Suprapubic skin (tissue), 4 donors: ENCODE measurements around the gene PFKP. TPM values are rescaled to one million over a fixed set of nuclear protein-coding genes. Genes with fewer than 3 reads are reported as not detected.

Experiments used
- DNase-seq, 2 donors: peaks; one replicate each; pipeline ENCODE4 v3.0.0-alpha.2; 2019; ENCODE audit warnings: low spot score in 2 of 2
- H3K27ac ChIP-seq: fragments of 200-600 bp; sonication (generic); one replicate; pipeline ENCODE4 v1.5.1; 2019
- H3K27me3 ChIP-seq: fragments of 200-600 bp; sonication (generic); one replicate; pipeline ENCODE4 v1.5.1; 2019
- H3K36me3 ChIP-seq: fragments of 200-600 bp; sonication (generic); one replicate; pipeline ENCODE4 v1.5.1; 2019
- H3K4me1 ChIP-seq: fragments of 200-600 bp; sonication (generic); one replicate; pipeline ENCODE4 v1.5.1; 2019
- H3K4me3 ChIP-seq: fragments of 200-600 bp; sonication (generic); one replicate; pipeline ENCODE4 v1.5.1; 2019; ENCODE audit warnings: mild to moderate bottlenecking
- H3K9me3 ChIP-seq: fragments of 200-600 bp; sonication (generic); one replicate; pipeline ENCODE4 v1.5.1; 2019
- CTCF ChIP-seq, 2 donors: fragments of 200-600 bp in 1 of 2; fragments of 450-650 bp in 1 of 2; sonication (generic) in 1 of 2; IDR thresholded peaks; one replicate each; pipeline ENCODE4 v1.5.1; 2016 to 2019; ENCODE audit warnings: antibody characterized with exemption in 2 of 2, mild to moderate bottlenecking in 1 of 2, moderate library complexity in 1 of 2
- EP300 ChIP-seq: sonication (generic); formaldehyde crosslinking; IDR thresholded peaks from one replicate; pipeline ENCODE4 v1.6.1; 2017; ENCODE audit warnings: antibody characterized with exemption
- POLR2A ChIP-seq, 2 donors: fragments of 450-650 bp; IDR thresholded peaks; one replicate each; pipeline ENCODE4 v1.6.1; 2017; ENCODE audit warnings: antibody characterized with exemption in 2 of 2, mild to moderate bottlenecking in 2 of 2, moderate library complexity in 2 of 2
- POLR2AphosphoS5 ChIP-seq, 3 donors: sonication (generic); formaldehyde crosslinking; IDR thresholded peaks; one replicate each; pipeline ENCODE4 v1.6.1; 2017; ENCODE audit warnings: antibody characterized with exemption in 3 of 3
- WGBS: methylation state at CpG from one replicate; pipeline ENCODE4 v1.1.5; 2018; 5-methylcytosine and 5-hydroxymethylcytosine counted together
- total RNA-seq, 4 donors: library from RNA; depleted of rRNA; stranded (reverse); fragments of >200 nt; gene quantifications; one replicate each; pipeline ENCODE4 v1.1.0, GENCODE V29; 2016

PFKP gene
- total RNA-seq, 4 donors from 2014 or later: 36.7 to 58.9 (median 44.7) TPM

GRCh38 chr10:3139216-3139910 lies 72.0 kb downstream of the PFKP start:
- H3K27me3 ChIP-seq: no peaks in the 10 kb centered on the region
- 80% methylated on average over 6 of the region's 10 CpGs for WGBS
- H3K4me1 ChIP-seq: peaks cover 5% of the 10 kb centered on the region
- H3K36me3 ChIP-seq: peaks cover 99% of the 10 kb centered on the region
- no peak for DNase-seq
- H3K4me3 ChIP-seq: no peak overlapping the region
- H3K9me3 ChIP-seq: no peaks in the 10 kb centered on the region
- no peak overlapping the region for H3K27ac ChIP-seq
- TF ChIP-seq POLR2AphosphoS5 (IDR thresholded peaks at IDR 0.05): no peak

- H3K4me1 ChIP-seq: peaks cover 5% of the 10 kb centered on the region
- no peaks in the 10 kb centered on the region for H3K9me3 ChIP-seq
- H3K27me3 ChIP-seq: no peaks in the 10 kb centered on the region
- peaks cover 99% of the 10 kb centered on the region for H3K36me3 ChIP-seq
- WGBS: 74% methylated on average over 9 of the region's 9 CpGs
- H3K27ac ChIP-seq: no peak overlapping the region
- DNase-seq: no peak
- no peak overlapping the region for H3K4me3 ChIP-seq
- no peak for TF ChIP-seq EP300
- no peak for TF ChIP-seq CTCF (IDR thresholded peaks at IDR 0.05)
These were observed 72.9 kb downstream of the PFKP start for GRCh38 chr10:3140280-3140679.

- Histone ChIP-seq H3K36me3 (peaks cover 99% of the 10 kb centered on the region), H3K27ac (no peak overlapping the region), H3K27me3 (no peaks in the 10 kb centered on the region), H3K9me3 (no peaks in the 10 kb centered on the region), H3K4me3 (no peak overlapping the region), H3K4me1 (peaks cover 5% of the 10 kb centered on the region)
- TF ChIP-seq POLR2AphosphoS5 (IDR thresholded peaks at IDR 0.05) (no peak), EP300 (no peak), POLR2A (IDR thresholded peaks at IDR 0.05) (no peak), CTCF (IDR thresholded peaks at IDR 0.05) (no peak)
- DNase-seq: no peak
- WGBS: 92% methylated on average over 21 of the region's 21 CpGs
These were observed 74.1 kb downstream of the PFKP start for GRCh38 chr10:3141351-3142005.

GRCh38 chr10:3142146-3142875 lies 75.0 kb downstream of the PFKP start:
- Histone ChIP-seq H3K9me3 (no peaks in the 10 kb centered on the region), H3K4me3 (no peak overlapping the region), H3K27ac (no peak overlapping the region), H3K27me3 (no peaks in the 10 kb centered on the region), H3K36me3 (peaks cover 100% of the 10 kb centered on the region), H3K4me1 (peaks cover 5% of the 10 kb centered on the region)
- no peak for DNase-seq
- WGBS: 91% methylated on average over 13 of the region's 14 CpGs
- no peak for TF ChIP-seq CTCF (IDR thresholded peaks at IDR 0.05)
- TF ChIP-seq POLR2A (IDR thresholded peaks at IDR 0.05): no peak
- TF ChIP-seq EP300: no peak
- no peak for TF ChIP-seq POLR2AphosphoS5 (IDR thresholded peaks at IDR 0.05)

- Histone ChIP-seq H3K9me3 (no peaks in the 10 kb centered on the region), H3K36me3 (peaks cover 100% of the 10 kb centered on the region), H3K4me3 (no peak overlapping the region), H3K27ac (no peak overlapping the region), H3K27me3 (no peaks in the 10 kb centered on the region), H3K4me1 (peaks cover 5% of the 10 kb centered on the region)
- TF ChIP-seq EP300 (no peak), POLR2AphosphoS5 (IDR thresholded peaks at IDR 0.05) (no peak), CTCF (IDR thresholded peaks at IDR 0.05) (no peak), POLR2A (IDR thresholded peaks at IDR 0.05) (no peak)
- WGBS: 96% methylated on average over 13 of the region's 17 CpGs
- no peak for DNase-seq
These were observed 76.0 kb downstream of the PFKP start for GRCh38 chr10:3143366-3143765.
